Pons (tissue), 1 donor: Measurements from ENCODE around the gene NPAS3.
A peak's percentile ranks its signal among the peaks of the same experiment; 100 is the strongest.

ENCODE experiments used
- DNase-seq: peaks from one replicate; pipeline ENCODE4 v3.0.0-alpha.2; 2016; ENCODE audit warnings: low spot score

NPAS3 gene

DNA sequence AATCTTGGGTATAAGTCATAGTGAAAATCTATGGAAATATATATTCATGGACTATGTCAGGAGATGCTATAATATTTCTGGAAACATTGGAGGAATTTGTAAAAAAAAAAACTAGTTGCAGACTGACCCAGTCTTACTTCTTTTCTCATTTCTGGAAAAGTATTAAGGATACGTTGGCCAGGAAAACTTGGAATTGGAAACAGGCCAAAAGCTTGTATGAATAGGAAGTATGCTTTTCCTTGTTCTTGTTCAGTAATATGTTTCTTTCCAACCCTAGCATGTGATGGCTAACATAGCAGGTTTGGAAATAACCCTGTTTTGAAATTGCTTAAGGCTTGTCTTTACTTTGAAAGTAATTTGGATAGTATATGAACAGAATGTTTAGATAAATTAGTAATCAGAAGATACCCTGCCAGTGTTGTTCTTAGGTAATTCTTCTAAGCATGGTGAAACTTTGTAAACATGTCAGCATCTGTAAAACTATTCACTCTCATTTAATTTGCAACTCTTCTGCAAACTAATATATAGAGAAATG, 316.2 kb downstream of the NPAS3 start:
- no peak for DNase-seq

DNA sequence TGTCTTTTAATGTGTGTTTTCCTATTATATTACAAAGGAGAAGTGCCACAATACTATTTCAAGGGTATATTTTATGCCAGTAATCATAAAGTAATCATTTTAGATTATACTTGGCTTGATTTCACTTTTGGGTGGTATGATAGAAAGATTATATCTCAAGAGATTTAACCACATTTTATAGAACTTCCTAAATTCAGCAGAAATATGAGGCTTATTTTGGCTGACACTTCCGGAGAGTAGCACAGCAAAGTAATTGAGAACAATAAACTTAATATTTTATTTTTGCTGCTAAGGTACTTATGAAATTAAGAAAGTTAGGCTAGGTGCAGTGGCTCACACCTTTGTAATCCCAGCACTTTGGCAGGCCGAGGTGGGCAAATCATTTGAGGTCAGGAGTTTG, 319.1 kb downstream of the NPAS3 start:
- no peak for DNase-seq

DNA sequence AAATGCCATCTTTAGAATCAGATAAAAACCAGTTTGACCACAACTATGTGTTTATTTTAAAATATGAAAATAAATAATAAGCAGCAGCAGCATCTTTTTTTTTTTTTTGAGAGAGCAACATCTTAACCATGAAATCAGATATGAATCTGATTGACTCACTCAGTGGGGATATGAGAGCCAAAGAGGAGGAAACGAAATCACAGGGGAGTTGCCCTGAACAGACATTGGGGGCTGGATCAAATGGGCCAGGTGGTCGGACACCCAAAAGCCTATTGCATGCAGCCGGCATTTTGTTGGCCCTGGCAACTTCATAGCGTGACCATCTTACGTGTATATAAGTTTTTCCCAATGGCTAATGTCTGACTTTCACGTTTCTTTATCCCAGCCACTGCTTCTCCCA, 321.1 kb downstream of the NPAS3 start:
- DNase-seq, result no peak

DNA sequence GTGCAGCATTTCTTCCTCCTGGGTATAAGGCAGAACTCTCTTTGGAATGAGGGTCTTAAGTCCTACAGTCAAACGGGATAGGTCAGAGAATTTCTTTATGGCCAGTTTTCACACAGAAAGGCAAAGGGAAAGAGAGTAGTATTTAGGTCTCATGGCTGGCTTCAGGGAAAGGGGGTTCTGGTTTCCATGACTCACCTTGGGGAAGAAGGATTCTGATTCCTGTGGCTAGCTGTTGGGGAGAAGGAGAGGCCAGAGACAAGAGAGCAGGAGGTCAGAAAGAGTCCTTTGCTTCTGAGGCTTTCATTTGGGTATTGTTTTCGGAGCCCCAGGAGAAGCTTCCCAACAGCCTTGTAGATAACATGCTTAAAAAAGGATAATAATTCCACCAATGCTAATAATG, 332.5 kb downstream of the NPAS3 start:
- no peak for DNase-seq

DNA sequence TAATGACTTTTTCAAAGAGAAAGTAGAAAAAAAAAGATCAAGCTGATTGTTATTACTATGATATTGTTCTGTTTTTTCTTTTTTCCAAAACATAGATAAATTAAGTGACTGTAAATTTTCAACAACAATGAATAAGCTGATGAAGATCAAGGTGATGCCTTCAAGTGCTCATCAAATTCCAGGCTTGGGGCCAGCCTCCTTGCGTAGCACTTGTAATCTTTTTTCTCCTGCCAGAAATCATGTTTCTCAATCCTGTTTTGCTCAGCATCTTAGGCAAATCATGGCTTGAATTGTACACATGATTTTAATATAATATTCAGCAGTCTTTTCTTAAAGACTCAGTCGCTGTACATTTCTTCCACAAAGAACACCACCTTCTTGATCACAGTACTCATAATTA, 333.2 kb downstream of the NPAS3 start:
- no peak for DNase-seq

DNA sequence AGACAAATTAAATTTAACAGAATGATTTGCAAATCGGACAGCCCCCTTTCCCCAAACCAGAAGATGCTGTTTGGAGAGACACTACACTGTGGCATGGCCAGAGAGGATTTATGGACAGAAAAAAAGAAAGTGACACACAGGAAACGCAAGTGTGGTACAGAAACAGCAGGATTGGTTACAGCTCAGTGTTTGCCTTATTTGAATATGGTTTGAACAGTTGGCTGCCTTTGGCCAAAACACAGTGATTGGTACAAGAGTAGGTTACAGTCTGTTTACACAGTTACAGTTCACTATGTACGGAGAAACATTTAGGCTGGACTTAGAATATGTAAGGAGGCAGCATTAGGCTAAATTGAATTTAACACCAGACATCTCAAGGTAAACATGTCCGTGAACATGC, 335.3 kb downstream of the NPAS3 start:
- DNase-seq, result no peak

DNA sequence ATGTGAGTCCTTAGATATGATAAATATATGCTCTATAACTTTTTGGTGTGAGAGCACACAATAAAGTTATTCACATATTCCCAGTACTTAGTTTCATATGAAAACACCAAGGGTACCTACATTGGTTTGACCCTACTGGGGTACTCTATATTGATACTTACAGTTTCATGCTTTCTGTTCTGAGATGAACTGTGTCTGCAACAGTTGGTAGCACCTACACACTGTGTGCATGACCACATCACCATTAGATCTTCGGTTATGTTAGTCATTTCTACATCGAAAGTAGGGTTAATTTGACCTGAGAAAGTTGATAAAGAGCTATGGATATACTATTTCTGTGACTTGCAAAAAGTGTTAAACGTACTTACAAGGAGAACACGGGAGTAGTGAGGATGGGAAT, 337.2 kb downstream of the NPAS3 start:
- no peak for DNase-seq

DNA sequence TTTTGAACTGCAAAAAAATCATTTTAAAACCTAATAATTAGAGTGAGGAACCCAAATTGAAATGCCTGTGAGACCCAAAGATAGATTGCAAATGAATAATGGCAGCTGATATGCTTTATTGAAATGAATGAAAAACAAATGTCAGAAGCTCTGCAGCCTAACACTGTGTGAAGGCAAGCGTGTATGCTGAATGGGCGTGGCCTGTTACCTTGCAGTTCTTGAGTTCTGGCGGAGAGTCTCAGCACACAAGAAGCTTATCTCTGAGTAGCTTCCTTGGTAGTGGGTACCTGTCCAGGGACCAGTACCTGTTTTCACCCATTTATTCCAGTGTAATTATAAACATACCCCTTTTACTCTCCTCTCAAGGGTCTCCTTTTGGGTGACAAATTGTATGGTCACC, 341.2 kb downstream of the NPAS3 start:
- no peak for DNase-seq

DNA sequence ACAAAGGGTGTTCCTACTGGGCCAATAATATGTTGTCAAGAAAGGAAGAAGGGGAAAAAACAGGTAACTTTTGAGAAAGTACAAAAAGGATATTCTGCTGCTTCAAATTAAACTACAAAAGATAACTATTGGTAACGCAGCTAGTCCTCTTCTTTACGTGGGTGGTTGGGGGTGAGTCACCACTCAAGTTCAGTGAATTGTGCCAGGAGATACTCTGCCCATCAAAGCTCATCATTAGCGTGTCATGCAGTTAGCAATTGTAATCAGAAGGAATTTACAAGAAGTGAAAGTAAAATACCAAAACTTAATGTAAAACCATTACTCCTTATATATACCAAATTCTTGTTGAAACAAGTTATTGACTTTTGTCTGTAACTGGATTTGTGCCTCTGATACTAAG, 342.0 kb downstream of the NPAS3 start:
- no peak for DNase-seq

DNA sequence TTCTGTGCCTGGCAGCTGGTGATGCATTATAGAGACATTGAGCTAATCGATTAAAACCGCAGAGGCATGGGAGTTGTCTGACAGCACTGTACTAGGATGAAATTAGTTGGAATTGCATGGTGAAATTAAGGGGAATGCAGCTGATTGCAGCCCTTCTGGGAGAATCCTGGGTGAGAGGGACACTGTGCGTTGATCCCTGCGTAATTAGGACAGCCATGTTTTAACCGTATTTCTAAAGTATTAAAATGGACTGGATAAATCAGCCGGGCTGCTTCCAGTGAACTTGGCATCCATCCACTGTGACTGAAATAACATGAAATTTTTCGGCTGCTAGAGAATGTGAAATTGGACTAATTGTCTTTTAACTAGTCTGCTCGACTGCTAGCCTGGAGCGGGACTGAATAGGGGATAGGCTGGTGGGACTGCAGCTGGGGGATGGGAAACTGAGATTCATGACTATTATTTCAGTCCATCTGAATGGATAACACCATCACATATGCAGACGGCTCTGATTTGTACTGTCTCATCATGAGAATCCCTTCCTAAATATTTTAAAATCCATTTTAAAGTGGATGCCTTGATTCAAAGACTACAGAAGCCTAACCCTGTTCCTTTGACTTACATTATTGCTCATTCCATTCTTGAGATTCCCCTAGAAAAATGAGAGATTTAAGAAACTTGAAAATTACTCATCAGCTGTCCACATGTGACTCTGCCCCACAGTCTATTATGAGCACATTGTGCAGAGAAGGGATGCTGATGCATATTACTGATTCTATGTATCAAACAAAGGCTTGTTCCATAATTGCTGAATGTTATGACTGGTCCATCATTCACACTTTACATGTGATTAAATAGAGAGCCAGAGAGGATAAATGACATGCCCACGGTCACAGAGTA, 343.9 kb downstream of the NPAS3 start:
- DNase-seq, result no peak

DNA sequence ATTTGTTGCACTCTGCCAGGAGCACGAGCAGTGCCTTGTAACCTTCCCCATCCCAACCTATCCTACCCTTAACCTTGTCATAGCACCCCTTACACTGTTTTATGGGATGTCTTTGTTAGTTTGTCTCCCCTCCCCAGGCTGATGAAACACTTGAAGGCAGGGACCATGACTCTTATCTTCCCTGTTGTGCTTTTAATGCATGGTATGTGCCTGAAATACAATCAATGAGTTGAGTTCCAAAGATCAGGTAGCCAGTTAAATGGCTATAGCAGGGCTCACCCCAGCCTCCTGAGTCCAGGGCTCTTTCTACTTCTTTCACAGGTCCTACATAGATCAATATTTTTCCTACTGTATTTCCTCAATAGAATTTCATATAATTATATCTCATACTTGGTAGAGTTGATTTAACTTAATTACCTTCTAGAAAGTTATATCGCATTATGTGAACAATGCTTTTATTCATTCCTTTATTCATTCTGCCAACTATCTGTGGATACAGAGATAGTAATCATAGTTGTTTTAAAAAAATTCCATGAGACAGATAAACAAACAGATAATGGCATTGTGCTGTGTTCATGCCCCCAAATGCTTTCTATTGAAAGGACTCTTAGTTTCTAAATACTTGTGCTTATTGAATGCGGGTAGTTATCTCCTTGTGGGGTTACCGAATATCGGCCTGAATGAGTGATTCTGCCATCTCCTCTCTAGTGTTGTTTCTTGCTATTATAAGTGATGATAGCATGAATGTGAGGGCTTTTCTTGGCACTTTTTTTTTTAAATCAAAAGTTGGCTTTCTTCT, 347.4 kb downstream of the NPAS3 start:
- peak; percentile 22 for DNase-seq

DNA sequence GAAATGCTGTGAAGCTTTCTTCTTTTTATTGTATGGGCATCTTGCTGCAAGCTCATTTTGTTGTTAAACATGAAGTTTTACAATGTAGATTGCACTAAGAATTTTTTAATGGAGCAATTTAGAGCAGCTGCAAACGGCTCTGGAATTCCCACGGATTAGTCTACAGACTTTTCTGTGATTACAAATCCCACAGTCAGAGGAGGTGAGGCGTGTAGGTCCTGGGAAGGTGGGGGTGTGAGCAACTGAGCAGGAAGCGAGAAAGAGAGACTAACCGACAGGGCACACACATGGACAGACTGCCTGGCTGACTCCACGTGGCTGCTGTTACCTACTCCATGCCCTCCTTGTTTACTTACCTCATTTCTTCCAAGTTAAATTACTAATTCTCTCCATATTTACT, 348.5 kb downstream of the NPAS3 start:
- DNase-seq, result no peak

DNA sequence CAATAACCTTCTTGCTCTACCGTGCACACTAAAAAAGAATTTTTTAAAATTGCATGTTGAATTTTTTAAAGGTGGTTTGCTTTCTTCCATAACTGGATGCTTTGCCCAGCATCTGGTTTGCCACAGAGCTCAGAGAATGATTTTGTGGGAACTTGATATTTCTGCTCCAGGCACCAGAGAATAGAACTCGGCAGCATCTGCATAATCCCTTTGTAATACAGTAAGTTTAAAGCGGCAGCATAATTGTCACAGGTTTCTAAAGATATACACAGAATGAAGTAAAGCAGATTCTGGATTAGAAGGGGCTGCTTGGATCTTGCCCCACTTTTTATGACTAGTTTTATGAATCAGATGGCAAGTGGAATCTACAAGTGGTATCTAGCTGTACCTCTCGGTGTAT, 352.0 kb downstream of the NPAS3 start:
- DNase-seq, result no peak

DNA sequence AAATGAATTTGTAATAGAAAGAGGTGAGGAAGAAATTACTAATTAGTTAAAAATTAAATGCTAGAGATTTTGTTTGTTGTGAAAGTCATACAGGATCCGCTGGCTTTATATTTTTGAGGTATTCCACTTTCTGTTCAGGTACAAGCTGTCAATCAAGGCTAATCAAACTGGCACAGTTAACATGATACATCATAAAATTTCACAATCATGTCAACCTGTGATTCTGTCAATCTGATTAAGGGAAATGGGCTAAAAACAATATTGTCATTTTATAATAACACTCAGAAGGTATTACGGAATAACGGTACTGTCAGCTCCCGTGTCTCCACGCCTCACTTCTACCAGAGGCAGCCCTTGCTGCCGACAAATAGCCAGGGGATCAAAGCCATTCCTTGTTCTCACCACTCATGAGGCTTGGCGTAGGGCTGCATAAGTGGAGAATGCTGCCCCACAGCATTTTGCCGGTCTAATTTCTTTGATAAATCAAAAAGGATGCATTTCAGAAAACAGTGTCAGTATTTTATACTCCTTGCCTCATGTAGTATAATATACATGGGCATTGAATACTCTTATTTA, 352.9 kb downstream of the NPAS3 start:
- peak; percentile 60 for DNase-seq

DNA sequence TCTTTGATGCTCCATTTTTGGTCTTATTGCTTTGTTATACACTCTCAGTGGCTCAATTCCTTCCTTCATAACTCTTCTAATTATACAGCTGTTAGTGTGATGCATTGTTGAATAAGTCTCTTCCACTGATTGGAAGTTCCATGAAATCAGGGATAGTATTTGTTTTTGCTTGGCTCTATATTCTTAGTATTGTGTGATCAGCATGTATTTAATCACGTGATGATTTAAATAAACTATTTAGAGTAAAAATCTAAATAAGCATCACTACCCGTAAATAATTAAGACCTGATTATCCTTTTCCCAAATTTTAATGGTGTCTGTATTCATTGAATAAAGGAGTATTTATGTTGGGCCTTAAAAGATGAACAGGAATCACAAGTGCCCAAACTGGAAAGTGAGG, 355.7 kb downstream of the NPAS3 start:
- no peak for DNase-seq

DNA sequence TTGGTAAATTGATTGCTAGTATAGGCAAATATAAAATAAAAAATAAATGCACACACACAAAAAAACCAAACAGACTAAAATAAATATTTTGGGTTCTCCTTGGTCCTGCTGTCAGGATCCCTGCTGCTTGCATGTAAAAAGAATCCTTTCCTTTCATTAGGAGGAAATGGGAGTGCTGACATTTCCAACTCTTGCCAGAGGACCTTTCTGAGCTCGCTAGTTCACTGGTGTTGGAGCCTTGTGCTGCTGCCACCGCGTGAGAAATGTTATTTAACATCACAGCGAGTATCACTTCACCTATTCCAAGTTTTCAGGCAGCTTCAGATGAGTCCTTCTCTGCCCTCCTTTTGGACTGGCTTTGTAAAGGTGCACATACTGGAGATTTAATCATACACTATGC, 358.9 kb downstream of the NPAS3 start:
- no peak for DNase-seq

DNA sequence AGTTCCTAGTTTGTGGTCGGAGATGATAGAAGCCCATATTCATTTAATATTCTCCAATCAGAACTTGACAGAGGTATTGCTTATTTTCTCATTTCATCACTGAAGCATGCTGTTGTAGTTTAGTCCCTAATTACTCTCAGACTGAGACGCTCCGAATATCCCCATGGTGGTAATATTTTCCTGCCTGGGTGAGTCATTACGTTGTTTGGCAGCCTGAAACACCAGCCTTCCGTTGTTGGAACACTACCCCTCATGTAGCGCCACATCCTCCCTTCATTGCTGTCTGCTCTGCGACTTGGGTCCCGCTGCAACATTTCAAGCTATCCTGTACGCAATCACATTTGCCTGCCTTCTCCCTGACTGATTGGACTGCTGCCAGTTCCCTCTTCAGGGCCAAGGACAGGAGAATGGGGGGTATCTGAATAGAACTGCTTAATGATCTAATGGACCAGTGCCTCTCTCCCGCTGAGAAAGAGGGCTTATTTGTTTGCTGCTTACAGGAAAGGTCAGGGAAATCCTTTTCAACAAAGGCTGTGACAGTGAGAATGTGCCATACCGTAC, 369.1 kb downstream of the NPAS3 start:
- peak; percentile 40 for DNase-seq

DNA sequence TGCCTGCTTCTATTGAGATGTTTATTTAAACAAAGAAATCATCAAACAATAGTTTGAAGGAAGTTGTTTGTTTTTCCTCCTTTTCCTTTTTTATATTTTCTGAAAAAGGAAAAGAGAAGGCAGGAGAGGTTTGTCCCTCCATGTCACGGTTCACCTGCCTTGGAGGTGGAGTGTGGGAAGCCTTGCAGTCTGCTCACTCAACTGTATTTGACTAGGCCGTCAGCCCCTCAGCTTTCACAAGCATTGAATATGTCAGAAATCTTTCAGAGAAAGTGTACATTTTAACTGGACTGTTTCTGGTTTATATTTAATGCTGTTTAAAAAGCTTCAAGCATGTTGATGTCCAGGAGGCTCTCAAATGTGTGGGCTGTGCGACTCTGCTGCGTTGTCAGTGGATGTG, 370.4 kb downstream of the NPAS3 start:
- no peak for DNase-seq

DNA sequence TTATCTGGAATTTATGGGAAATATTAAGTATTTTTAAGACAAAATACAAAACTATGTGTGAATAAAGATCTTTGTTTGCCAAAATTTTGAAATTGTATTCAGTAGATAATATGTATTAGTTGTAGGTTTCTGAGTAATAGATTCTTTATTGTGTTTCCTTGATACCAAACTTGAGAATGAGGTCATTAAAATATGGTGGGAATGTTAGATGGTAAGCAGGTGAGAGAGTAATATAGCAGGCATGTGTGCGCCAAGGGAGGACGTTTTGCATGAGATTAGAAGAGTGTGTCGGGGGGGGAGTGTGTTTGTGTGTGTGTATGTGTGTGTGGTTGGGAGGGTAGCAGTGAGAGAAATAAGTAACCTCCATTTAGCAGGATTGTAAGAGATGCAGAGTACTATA, 376.5 kb downstream of the NPAS3 start:
- DNase-seq, result no peak

DNA sequence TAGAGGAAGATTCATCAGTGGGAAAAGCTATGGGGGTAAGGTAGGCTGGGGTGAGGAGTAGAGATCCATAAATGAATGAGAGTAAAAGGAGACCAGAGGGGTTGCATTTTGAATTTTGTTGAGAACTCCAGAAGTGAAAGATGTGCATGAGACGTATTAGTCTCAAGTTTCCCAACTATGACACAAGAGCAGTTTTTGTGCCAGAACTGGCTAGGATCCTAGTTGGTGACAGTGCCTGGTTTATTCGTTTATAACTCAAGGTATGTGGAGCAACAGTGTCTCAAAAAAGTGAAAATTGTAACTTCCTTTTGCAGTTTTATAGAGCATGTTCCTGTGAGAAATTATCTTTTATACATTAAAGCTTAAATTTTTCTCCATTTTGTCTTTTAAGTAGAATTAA, 377.0 kb downstream of the NPAS3 start:
- peak; percentile 42 for DNase-seq

DNA sequence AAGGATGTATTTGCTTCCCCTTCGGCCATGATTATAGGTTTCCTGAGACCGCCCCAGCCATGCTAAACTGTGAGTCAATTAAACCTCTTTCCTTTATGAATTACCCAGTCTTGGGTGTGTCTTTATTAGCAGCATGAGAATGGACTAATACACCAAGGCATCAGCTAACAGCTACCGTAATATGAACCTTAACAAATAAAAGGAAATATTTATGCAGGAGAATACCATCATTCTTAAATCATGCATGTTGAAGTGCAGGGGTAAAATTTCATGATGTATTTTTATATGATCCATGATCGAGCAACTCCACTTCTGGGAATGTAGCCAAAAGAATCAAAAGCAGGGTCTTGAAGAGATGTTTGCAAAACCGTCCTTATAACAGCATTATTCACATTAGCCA, 379.0 kb downstream of the NPAS3 start:
- no peak for DNase-seq

DNA sequence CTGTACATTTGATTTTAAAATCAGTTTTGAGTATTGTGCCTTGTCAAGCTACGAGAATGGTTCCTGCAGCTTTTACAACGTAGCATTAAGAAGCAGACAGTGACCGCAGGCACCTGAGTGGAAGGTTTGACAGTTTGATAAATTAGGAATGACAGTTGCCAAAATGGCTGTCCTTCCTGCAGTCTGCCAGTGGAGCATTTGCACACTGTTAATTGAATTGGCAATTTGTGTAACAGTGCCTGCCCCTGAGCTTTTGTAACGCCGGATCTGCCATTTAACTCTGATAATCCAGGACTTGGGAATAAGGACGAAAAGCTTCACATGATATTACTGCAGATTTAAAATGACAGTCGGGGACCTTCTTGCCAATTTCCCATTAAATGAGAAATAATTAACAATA, 385.3 kb downstream of the NPAS3 start:
- DNase-seq, result no peak
